Measurements from ENCODE around the gene RAD21L1.
A peak's percentile ranks its signal among the peaks of the same experiment; 100 is the strongest.
"Not testable (repeated sequence)": the region's sequence is repeated elsewhere in the genome, so short reads cannot be mapped to it uniquely, and the experiment has no call there.

RAD21L1 gene

DNA sequence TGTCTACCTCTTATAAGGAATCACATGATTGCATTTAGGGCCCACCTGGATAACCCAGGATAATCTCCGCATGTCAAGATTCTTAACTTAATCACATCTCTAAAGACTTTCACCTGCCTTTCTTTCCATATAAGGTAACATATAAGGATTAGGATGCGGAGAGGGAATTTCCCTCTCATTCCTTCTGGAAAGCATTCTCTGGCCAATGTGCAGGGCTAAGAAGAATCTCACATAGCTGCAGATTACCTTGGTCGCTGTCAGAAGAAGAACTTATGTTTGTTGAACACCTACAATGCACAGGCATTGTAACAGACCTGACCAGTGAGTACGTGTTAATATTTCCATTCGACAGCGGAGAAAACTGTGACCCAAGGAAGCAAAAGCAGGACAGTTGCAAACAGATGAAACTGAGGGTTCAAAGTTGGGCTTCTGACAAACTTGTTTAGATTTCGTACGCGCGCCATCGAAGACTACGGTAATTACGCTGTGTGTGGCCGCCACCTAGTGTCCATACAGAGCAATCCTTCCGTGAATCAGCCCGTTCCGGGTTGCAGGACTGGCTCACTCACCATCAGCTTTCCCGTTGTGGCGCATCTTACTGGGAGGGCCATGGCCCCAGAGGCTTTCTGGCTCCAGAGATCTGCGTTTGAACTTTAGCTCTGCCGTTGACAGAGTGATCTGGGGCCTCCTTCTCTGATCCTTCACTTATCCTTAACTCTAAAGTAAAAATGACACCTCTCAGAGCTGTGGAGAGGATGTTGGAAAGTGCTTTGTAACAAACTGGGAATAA is 13.0 kb upstream of the RAD21L1 start:
- no peak overlapping the region for H3K4me3 ChIP-seq (ENCODE audit: low read depth, low read length)
- TF ChIP-seq, protein P1, sequence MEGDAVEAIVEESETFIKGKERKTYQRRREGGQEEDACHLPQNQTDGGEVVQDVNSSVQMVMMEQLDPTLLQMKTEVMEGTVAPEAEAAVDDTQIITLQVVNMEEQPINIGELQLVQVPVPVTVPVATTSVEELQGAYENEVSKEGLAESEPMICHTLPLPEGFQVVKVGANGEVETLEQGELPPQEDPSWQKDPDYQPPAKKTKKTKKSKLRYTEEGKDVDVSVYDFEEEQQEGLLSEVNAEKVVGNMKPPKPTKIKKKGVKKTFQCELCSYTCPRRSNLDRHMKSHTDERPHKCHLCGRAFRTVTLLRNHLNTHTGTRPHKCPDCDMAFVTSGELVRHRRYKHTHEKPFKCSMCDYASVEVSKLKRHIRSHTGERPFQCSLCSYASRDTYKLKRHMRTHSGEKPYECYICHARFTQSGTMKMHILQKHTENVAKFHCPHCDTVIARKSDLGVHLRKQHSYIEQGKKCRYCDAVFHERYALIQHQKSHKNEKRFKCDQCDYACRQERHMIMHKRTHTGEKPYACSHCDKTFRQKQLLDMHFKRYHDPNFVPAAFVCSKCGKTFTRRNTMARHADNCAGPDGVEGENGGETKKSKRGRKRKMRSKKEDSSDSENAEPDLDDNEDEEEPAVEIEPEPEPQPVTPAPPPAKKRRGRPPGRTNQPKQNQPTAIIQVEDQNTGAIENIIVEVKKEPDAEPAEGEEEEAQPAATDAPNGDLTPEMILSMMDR (IDR thresholded peaks at IDR 0.05; ENCODE audit: borderline replicate concordance, insufficient read depth, low read depth, low read length), result peak; percentile 92

DNA sequence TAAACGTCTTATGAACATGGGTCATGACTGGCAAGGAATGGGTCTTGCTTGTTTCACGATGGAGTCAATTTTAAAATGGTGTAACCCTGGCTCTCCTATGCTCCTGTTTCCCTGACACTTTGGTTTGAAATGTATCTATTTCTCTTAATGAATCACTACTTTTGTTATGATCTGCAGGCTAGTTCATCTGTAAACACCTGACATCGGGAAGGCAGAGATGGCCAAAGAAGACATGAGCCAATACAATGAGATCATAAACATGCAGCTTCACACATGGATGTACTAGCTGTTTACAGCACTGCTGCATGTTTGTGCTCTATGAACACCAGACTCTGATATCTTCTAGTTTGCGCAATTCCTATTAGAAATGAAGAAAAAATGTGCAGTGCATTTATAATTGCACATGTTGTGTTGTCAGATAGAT is 11.0 kb upstream of the RAD21L1 start:
- no peak overlapping the region for H3K4me3 ChIP-seq (ENCODE audit: low read depth, low read length)

DNA sequence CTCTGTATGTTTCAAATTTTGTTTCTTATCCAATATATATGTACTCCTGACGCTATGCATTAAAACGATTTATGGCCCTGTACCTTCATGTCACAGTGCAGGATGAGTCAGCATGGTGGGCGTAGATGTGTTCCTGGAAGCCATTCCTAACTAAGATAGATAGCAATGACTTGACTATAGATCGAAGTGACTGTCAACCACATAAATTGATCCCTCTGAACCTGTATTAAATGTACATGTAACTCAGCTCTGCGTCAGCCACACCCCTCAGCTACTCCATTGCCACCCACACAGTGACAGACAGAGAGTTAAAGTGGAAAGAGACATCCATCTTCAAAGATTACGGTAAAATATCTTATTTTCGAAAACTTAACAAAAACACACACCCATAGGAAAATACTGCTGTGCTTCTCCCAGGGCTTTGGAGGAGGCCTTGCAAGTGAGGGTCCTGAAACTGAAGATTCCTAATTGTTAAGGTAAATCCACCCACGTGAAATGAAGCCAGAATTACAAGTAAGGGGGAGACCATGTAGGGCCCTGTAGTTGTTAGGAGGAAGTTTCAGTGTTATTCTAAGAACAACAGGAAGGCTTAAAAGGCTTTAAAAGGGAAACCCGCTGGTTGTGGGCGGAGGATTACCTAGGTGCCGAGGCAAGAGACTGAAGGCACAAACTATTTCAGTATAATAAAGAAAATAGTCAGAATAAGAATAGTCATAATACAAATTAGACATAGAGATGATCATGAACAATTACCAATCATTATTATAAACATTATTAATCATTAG is 10.3 kb upstream of the RAD21L1 start:
- TF ChIP-seq, protein P1 (IDR thresholded peaks at IDR 0.05; ENCODE audit: borderline replicate concordance, insufficient read depth, low read depth, low read length), result no peak
- no peak overlapping the region for H3K4me3 ChIP-seq (ENCODE audit: low read depth, low read length)

More for the DNA sequence above, 11.0 kb upstream of the RAD21L1 start:
- TF ChIP-seq, protein P1 (IDR thresholded peaks at IDR 0.05; ENCODE audit: borderline replicate concordance, insufficient read depth, low read depth, low read length), result no peak

- H3K4me3 ChIP-seq (ENCODE audit: low read depth, low read length), result not testable (repeated sequence)
Measured at GRCh38 chr20:1216527-1217427, 9.1 kb upstream of the RAD21L1 start.

DNA sequence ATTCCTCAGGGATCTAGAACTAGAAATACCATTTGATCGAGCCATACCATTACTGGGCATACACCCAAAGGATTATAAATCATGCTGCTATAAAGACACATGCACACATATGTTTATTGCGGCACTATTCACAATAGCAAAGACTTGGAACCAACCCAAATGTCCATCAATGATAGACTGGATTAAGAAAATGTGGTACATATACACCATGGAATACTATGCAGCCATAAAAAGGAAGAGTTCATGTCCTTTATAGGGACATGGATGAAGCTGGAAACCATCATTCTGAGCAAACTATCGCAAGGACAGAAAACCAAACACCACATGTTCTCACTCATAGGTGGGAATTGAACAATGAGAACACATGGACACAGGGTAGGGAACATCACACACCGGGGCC is 3.1 kb upstream of the RAD21L1 start:
- not testable (repeated sequence) for H3K4me3 ChIP-seq (ENCODE audit: low read depth, low read length)

GRCh38 chr20:1224205-1224890 is 1.5 kb upstream of the RAD21L1 start:
- TF ChIP-seq, protein P1 (IDR thresholded peaks at IDR 0.05; ENCODE audit: borderline replicate concordance, insufficient read depth, low read depth, low read length), result no peak

DNA sequence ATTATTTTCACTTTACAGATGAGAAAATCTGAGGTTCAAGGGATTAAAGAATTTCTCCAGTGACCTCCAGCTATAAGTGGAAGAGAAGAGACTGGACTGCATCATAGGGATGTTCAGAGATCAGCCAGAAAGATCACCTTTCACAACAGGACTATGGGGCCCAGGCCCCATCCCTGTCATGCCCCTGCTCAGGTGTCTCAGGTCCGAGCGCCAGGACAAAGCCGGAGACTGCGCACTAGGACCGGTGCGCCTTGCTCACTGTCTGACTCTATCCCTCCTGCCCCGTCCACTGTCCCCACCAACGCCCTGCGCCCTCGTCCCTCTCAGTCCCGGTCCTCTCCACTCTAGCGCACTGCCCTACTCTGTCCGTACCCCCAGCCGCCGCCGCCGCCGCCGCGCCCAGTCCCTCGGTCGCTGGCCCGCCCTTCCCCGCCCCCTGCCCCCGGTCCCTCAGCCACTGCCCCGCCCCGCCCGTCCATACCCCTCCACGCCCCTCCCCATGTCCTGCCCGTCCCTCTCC is 521 bp upstream of the RAD21L1 start:
- TF ChIP-seq, protein P1 (IDR thresholded peaks at IDR 0.05; ENCODE audit: borderline replicate concordance, insufficient read depth, low read depth, low read length), result no peak
- H3K4me3 ChIP-seq (ENCODE audit: low read depth, low read length), result no peak overlapping the region

More at GRCh38 chr20:1224205-1224890, 1.5 kb upstream of the RAD21L1 start:
- H3K4me3 ChIP-seq (ENCODE audit: low read depth, low read length), result no peak overlapping the region
